GM21526 (cell line): ENCODE results near the gene ITLN1.

Source experiments
- ATAC-seq: cut with Tn5 transposase; IDR thresholded peaks from one replicate; pipeline ENCODE4 v1.9.1; 2021; ENCODE audit warnings: moderate library complexity; ENCODE audit not compliant: unreplicated experiment, low FRiP score

ITLN1 gene

DNA sequence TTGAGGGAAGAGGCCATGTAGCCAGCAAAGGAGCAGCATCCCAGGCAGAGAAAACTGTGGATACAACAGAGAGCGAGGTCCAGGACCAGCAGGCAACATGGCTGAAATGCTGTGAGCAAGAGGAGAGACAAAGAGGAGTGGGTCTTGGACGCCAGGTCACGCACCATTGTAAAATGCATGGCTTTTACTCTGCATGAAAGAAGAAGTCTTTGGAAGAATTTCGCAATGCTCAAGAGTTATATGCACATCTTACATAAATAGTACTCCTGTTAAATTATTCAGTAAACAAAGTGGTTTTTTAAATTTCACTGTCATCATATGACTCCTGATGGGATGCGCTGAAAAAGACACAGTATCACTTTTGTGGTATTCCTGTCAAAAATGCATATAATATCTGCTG, 25.8 kb downstream of the ITLN1 start:
- ATAC-seq = no peak

DNA sequence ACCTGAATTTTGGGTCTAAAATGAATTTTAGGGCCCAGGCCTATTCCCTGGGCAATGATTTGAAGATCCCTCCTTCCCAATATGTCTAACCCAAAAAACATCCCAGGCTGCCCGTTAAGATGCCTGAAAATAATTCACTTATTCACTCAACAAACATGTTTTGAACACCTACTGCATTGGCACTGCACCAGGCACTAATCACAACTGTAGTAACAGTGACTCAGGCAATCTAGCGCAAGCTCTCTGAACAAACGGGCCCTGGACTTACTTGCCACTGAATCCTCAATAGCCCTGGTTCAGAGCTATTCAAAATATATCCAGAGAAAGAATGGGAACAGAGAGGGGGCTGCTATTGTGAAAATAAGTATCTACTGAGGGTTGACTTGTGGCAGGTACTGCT, 26.5 kb downstream of the ITLN1 start:
- ATAC-seq = no peak

DNA sequence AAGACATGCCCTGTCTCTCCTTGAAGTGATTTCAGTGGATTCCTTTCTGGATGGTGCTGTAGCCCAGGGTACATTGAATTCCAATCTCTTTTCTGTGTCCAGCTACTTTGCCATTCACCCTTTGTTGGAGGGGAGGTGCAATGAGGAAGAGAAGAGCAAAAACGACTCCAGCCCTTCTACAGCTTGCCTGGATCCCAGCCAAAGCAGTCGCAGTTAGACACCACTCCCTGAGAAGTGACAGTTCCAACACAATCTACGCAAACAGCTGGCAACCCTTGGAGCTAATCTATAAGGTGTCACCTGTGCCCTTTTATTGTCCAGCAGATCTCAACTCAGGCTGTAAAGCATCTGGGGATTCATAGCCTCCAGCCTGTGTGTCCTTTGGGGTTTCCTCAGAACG, 26.9 kb downstream of the ITLN1 start:
- ATAC-seq = no peak

DNA sequence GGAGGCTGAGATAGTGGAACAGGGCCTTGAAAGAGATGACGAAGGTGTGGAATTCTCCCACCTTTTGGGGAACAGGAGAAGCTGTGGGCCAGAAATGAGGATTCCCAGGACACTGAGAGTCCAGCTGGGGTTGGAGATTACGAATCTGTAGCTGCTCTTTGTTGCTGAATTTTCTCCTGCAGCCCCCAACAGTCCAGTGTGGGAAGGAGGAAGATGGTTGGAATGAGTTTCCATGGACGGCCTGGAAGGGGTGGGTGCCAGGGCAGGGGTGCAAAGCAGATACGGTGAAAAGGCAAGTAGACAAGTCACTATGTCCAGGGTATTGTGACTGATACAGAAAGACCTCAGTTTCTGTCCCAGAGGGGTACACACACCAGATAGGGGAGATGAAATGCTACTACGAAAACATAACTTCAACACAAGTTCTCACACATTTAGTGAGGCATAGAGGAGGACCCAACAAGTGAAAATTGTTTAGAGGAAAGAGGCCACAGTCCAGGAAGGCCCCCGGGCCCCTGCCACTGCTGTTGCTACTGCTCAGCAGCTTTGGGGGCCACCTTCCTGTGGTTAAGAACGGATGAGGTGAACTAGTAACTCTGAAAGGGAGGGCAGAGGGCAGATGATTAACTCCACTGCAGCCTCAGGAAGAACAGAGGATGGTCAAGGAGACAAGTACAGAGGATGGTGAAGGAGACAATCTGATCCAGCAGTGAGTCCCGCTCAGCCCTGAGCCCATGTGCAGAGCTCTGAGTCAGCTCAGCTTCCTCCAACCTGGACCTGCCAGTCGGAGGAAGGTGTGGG, 29.6 kb downstream of the ITLN1 start:
- ATAC-seq = no peak

DNA sequence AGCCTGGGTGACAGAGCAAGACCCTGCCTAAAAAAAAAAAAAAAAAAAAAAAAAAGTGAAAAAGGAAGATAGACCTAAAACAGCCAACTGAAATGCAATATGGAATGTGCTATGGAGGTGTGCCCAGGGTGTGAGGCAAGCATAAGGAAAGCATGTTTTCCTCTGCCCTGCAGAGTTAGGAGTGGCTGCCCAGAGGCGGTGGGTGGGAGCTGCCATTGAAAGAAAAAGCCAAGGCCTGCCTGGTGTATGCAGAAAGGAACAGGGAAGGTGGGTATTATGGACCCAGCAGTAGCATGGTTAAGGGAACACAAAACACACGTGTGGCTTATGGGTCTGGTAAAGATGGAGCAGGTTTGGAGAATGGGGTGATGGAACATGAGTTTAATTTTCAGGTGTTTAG, 31.2 kb downstream of the ITLN1 start:
- ATAC-seq = no peak

DNA sequence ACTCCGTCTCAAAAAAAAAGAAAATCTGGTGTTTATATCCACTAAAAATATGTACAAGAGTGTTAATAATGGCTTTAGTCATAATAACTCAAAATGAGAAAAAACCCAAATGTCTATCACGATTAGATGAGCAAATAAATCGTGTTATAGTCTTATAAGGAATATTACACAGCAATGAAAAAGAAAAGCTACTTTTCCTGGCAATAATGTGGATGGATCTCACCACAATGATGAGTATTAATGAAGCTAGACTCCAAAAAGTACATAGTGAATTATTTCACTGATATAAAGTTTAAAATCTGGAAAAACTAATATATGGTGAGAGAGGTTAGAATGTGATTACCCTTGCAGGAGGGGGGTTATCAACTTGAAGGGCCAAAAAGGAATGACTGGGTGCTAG, 32.0 kb downstream of the ITLN1 start:
- ATAC-seq = no peak

DNA sequence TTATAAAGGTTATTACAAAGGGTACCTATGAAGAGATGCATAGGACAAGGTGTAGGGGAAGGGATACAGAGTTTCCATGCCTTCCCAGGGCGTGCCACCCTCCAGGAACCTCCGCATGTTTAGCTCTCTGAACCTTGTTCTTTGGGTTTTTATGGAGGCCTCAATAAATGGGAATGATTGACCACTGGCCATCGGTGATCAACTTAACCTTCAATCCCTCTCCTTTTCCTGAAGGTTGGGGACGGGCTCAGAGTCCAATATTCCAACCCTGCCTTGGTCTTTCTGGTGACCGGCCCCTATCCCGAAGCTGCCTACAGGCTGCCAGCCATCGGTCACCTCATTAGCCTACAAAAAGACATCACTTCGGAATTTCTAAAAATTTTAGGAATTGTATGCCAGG, 34.0 kb downstream of the ITLN1 start:
- ATAC-seq = no peak

DNA sequence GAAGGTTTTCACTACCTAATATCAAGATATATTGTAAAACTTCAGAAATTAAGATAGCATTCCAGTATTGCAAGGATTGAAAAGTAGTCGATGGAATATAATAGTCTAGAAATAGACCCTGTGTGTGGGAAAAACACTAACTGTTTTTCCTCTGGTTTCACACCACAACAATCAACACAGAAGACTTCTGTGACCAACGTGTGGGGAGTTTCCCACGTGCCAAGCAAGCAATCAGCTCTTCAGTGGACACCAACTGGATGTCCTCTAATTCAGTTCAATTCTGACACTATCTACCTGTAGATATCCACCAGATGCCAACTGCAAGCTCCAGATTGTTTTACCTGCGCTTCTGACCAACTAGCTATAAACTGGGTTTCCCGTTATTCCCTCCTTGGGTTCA, 34.4 kb downstream of the ITLN1 start:
- ATAC-seq = no peak

DNA sequence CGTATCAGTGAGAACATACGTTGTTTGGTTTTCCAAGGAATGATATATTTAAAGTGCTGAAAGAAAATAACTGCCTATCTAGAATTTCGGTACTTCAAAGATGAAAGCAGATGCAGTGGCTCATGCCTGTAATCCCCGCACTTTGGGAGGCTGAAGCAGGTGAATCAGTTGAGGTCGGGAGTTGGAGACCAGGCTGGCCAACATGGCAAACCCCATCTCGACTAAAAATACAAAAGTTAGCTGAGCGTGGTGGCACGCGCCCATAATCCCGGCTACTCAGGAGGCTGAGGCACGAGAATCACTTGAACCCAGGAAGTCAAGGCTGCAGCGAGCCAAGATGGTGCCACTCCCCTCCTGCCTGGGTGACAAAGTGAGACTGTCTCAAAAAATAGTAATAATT, 38.7 kb downstream of the ITLN1 start:
- no peak for ATAC-seq

DNA sequence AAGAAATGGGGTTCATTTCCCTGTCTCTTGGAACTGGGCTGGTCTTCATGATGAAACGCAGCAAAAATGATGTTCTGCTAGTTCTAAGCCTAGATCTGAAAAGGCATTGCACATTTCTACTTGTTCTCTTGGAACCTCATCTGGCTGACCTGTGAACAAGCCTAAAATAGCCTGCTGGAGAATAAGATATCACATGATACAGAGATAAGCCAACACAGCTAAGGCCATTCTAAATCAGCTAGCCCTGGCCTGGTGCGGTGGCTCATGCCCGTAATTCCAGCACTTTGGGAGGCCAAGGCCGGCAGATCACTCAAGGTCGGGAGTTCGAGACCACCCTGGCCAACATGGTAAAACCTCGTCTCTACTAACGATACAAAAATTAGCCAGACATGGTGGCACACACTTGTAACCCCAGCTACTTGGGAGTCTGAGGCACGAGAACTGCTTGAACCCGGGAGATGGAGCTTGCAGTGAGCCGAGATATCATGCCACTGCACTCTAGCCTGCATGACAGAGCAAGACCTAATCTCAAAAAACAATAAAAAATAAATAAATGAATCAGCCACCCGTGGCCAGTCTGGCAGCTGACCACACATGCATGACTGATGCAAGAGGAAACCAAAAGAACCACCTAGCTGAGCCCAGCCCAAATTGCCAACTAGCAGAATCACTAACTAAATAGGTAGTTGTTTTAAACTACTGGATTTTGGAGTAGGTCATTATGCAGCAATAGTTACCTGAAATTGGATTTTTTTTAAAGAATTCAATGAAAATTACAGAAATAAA, 40.3 kb downstream of the ITLN1 start:
- ATAC-seq = no peak

DNA sequence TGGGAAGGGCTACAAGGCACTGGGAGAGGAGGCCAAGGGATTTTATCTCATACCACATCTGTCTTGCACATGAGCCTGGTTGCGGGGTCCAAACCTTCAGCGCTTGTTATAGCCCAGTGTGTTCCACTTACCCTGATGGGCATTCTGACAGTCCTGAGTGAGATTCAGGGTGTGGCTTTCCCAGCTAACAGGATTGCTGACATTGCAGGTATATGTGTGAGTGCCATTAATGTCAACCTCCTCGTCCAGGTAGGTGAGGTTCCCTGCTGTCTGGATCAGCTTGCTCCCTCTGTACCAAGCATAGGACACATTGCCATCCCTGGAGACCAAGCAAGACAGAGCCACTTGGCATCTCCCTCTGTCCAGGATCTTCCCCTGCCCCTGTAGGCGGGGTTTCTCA, 43.9 kb downstream of the ITLN1 start:
- ATAC-seq = no peak

DNA sequence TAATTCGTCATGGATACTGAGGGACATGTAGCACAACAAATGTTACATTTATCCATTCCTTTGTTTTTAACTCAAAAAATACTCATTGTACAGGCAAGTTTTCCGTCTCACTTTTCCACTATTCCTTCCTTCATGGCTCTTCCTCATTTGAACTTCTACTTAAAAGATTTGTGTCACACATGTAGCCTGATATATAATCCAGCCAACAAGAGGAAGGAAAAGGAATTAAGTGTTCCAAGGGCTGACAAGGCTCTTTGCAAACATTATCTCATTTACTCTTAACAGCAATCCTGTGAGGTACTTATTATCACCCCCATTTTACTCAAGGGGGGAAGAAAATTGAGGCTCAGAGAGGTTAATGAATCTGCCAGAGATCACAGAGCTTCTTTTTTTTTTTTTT, 45.2 kb downstream of the ITLN1 start:
- ATAC-seq = no peak

DNA sequence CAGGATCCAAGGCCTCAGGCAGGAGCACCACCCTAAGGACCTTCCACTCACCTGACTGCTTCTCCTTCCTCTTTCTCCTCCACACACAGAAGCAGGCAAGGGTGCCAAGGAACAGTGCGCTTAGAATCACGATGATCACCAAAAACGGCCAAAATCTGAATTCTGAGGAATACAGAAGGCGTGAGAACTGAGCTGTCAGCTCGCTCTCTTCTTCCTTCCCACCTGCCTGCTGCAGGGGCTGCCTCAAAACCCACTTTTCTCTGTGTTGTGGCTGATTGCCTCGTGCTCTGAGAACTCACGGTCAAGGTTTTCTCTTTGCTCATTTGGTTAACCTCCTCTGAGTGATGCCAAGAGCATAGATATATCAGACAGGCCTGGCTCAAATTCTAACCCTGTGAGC, 46.1 kb downstream of the ITLN1 start:
- ATAC-seq = no peak

DNA sequence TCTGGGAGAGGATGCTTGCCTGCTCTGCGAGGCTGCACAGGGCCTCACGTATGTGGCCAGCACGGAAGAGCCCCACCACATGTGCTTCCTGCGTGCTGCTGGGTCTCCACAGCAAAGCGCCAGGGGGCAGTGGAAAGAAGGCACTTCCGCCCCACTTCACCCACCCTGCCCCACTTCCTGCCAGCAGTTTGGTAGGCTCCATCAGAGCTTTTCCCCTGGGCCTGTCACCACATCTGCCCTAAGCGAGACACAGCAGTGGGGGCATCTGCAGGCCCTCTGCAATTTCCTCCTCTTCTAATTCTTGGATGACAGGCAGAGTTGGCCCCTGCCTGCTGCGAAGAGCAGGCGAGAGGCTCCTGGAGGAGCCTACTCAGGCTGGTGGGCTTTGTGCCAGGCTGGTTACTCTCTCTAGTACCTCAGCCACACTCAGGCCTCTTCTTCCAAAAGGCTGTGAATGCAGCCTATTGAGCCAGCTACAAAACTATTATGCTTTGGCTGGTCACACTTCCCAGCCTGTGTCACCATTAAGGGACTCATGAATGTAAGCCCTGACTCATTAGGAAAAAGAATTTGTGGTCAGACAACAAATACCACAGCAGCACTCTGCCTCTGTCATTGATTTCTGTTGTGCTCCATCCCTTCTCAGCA, 47.3 kb downstream of the ITLN1 start:
- ATAC-seq = peak; percentile 70

DNA sequence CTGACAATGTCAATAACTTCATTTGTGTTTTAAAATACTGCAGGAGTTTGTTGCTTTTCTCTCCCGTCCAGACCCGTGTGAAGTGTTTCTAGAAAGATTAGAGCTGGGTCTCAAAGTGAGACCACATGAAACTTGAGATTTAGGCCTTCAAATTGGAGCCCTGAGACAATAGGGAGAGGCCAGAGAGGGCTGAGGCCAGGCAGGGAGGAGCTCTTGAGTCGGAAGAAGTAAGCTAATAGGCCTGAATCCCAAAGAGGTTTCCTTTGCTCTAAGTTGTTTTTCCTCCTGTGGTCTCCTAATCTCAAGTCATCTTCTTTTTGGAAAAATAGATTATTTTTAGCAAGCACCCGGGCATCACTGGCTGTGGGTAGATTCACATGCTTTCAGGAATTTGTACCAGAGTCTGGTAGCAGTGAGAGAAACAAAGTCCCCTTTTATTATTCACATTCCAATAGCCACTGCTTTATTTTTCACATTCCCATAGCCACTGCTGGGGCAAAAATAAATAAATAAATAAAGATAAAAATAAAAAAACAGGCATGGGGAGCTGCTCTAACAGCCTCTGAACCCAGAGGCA, 47.9 kb downstream of the ITLN1 start:
- ATAC-seq = no peak

DNA sequence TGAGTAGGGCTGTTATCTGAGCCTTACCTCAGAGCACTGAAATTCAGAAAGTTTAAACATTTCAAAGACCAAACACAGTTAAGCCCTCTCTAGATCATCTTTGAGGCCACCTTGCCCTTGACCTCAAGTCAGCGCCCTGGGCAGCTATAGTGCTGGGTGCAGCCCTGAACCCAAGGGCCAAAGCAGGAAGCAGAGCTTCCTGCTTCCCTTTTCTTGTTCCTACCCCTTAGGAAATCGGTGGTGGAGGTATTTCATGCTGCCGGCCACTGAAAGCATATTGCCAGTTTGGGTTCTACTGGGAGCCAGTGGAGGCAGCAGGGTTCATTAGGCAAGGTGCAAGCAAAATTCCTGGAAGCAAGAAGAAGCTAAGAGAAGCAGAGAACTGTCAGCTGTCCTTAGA, 48.4 kb downstream of the ITLN1 start:
- no peak for ATAC-seq

DNA sequence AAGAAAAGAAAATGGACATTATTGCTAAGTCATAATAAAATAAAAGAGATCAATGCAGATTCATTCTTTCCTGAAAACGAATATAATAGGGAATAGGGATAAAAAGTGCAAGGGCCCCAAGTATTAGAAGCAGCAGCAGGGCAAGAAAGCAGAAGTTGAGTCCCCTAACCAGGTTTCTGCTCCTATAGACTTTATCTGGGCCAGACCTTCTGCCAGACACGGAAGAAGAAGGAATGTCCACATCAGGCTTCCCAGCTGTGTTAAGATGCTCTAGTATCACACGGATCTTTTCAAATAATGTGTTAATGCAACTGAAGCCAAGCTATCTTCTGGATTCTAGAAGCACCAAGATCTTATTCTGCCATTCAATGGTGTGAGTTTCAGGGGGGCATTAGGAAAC, 49.2 kb downstream of the ITLN1 start:
- no peak for ATAC-seq

DNA sequence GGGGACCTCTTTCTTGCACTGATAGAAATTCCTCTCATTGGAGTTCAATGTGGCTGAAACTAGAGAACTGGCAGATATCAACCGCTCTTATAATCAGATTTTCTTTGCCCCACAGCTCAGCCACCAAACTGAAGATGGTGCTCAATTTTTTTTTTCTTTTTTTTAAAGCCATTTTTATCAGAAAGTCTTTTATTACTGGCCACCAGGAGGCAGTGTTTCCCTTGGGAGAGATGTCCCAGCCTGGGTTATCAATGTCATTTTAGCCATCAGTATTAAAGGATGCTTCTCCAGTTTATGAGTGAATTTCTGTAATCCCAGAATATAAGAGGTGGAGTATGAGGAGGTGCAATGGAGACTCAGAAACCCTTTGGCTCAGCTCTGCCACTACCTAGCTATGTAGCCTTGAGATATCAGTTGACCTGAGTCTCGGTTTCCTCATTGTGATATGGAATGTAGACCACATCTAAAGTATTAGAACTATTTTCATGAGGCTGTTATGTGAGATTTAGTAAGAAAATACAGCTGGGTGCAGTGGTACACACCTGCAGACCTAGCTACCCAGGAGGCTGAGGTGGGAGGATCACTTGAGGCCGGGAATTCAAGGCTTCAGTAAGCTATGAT, 49.9 kb downstream of the ITLN1 start:
- ATAC-seq = no peak

DNA sequence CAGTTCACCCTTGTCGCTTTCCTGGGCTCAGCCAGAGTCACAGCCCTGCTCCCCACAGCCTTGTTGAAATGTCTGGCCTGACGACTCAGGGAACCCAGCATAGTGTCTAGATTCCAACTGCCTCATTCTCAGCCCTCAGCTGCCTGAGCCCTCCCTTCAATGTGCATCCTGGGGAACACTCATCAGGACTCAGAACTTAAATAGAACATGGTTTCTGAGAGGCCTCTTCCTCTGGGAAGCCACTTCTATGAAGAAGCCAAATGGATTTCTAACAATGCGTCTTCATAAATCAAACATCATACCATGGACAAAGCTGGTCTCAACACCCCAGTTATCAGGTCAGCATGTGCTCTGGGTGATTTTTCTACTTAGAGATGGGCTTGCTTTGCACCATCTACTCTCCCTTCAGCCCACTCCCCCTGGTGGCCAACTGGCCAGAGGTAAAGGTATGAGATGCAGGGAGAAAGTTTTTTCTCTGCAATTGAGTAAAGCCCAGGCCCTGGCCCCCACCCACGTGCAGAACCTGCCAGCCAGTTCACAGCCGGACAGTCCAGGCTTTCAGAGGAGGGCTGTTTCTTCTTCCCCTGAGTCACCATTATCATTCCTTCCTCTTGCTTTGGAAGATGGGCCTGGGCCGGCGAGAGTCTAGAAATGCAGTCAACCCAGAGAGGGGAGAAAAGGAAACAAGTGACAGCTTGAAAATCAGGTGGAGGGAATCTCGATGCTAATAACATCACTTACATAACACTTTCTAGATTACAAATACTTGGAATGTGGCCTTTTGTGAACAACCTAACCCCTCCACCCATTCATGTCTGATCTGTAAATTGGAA, 54.4 kb downstream of the ITLN1 start:
- no peak for ATAC-seq

DNA sequence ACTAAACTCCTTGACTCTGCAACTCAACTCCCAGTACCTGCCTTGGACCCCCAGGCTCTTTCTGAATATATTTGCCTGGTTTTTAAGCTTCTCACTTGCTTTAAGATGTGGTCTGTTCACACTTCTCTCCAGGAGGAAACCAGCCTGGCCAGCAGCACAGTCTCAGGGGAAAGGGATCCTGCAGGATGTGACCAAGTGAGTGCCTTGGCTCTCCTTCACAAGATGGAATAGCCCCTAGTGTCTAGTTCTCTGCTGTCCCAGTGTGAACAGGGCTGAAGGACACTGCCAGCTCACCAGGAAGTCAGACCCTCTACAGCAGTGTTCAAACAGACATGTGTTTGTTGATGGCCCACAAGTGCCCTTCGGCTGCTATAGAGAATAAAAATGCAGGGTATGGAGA, 55.2 kb downstream of the ITLN1 start:
- no peak for ATAC-seq
